GM19025 (cell line): ENCODE data around the gene TAF5L.

Experiments used
- ATAC-seq: cut with Tn5 transposase; IDR thresholded peaks from one replicate; pipeline ENCODE4 v1.9.1; 2021; ENCODE audit warnings: mild to moderate bottlenecking, low read depth, moderate library complexity; ENCODE audit not compliant: unreplicated experiment

TAF5L gene

DNA sequence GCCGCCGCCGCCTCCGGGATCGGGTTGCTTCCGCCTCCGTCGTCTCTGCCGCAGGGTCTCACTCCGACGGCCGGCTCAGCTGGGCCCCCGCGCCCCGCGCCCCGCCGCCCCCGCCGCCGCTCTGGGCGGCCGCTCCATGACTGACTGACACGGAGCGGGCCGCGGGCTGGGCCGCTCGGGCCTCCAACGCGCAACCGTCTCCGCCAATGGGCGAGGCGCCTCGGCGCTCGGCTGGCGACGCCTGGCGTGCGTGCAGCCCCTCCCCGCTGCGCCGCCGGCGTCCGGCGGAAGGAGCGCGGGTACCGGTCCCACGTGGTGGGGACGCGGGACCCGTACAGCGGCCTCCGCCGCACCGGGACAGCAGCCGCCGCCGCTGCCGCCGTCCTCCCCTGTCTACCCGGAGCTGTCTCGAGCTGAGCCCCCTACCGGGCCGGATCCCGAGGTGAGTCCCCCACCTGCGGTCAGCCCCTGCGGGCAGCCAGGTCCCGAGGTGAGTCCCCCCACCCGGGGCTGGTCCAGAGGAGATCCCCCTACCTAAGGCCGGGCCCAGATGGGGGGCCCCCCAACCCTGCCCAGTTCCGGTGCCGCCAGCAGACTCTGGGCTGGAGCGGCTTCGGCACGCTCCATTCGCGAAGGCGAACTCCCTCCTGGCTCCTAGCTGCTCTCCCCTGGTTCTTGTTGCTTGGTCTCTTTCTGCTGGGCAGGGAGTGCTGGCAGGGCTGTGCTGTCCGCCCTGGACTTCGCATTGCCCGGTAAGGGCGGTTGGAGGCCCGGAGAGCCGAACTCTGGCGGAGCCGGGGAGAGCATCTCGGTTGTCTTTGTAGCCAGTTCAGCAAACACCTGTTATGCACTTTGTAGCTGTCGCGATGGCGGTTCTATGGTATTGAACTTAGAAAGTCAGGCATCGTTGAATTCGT is at the start of gene TAF5L, which contains the start of gene URB2:
Gene TAF5L (minus strand): TSS at position 208 of the 917 bp plus-strand sequence. CDS start 11,640 bp downstream, outside the sequence.
Gene URB2 (plus strand): TSS at position 333 of the 917 bp plus-strand sequence. CDS start 1,387 bp downstream, outside the sequence.
- ATAC-seq = peak; percentile 85

DNA sequence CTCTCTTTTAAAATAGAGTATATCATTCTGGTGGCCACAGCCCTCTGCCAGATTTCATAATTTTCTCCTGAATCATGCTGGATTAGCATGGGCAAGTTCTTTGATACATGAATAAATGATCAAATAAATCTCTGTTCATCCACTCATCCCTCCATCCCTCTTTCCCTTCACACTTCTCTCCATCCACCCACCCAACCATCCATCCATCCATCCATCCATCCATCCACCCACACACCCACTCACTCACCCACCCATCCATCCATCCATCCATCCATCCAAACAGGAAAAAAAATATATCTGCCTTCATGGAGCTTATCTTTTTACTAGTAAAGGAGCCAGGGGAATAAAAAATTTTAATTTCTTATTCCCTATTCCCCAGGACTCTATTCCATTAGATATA is 49.5 kb upstream of the TAF5L start:
- ATAC-seq = no peak

DNA sequence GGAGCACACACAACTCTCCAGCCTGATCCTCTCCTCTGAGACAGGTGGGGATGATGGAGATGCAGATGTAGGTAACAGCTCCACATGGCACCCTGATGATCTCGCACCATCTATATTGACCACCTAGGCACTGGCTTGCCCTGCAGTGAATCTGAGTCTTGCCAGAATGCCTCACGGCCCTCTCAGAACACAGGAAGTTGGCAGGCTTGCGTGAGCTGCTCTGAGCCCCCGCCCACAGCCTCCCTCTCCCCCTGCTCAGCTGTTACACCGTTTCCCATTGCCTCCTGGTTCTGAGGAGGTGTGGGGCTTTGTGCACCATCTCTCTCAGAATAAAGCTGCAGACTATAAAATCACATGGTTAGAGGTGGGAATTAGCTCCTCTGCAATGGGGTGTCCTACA is 48.1 kb upstream of the TAF5L start:
- ATAC-seq = no peak

DNA sequence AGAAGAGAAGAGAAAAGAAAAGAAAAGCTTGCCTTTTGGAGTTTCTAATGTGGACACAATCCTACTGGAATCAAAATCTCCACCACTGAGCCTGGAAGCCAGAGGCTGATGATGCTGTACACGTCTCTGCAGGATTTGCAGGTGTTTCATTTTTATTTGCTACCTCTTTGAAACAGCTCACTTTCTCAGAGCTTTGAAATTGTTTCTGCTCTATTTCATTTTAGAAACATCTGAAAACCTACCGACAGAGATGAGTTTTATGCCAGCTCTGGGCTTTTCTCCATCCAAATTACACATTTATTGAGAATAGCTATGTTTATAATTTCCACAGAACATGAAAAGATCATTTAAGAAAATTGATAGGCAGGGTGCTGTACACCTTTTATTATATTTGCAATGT is 46.3 kb upstream of the TAF5L start:
- no peak for ATAC-seq

DNA sequence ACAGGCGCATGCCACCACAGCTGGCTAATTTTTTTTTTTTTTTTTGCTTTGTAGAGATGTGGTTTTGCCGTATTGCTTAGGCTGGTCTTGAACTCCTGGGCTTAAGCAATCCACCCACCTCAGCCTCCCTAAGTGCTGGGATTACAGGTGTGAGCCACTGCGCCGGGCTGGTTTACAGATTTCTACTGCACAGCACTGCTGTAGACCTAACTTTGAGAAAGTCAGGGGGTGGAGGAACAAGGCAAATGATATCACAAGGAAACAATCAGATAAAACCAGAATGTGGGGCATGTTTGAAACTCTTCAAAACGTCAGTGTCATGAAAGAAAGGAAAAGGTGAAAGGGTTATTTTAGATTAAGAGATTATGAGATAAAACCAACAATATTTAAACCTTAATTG is 45.4 kb upstream of the TAF5L start:
- no peak for ATAC-seq

DNA sequence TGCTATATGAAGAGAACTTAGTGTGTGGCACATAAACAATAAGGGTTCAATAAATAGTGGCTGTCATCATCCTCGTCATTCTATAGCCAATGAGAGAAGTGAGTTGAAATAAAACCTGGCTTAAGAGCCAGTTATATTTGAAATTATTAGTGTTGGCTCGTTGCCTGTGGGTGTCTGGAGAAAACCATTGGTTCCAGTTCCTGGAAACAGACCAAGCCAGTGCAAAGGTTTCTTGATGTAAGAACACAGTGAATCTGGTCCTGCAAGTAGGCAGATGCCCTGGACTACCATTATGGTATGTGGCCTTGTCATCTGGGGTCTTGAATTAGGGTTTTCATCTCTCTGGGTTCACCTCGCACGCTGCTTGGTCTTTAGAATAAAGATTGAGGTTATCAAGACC is 43.4 kb upstream of the TAF5L start:
- ATAC-seq = no peak

DNA sequence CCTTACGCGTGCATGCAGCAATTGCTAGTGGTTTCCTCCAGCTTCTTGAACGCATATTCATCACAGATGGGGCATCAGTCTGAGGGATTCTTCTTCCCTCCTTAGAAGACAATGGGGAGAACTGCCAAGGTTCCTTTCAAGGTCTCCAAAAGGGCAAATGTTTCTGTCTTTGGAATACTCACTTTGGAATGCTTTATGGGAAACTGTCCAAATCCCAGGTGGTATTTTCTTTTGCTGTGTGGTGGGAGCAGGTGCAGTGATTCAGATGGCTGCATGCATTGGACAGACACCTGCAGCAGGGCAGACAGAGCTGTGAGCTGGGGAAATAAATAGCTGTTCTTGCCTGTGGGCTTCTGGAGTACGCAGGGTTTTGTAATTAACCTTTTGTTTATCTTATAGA is 40.7 kb upstream of the TAF5L start:
- ATAC-seq = no peak

DNA sequence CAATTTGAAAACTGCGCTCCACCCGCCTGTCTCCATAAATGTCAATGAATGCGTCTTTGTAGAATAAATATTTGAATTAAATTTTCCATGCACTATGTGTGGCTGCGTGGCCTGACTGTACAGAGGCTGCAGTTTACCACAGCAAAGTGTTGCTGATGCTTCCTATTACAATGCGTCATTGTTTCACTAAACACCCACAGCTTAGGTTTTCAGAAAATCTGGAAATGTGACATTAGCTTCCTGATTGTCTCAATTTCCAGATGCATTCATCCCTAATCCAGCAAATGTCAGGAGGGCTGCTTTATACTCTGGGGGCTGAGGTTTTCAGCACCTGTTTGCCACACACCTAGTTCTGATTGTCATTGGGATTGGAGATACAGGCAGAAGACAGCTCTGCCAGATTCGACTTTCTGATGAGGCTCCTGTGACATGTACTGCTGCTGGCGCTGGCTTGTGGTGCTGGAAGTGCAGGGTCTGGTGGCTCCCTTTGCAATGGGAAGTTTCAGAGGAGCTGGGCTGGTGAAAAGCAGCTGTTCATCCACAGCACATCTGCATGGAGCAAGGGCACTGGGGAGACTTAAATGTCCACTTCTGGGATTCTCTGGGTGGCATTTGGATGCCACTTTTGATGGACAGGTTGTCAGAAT is 40.1 kb upstream of the TAF5L start:
- ATAC-seq = no peak

DNA sequence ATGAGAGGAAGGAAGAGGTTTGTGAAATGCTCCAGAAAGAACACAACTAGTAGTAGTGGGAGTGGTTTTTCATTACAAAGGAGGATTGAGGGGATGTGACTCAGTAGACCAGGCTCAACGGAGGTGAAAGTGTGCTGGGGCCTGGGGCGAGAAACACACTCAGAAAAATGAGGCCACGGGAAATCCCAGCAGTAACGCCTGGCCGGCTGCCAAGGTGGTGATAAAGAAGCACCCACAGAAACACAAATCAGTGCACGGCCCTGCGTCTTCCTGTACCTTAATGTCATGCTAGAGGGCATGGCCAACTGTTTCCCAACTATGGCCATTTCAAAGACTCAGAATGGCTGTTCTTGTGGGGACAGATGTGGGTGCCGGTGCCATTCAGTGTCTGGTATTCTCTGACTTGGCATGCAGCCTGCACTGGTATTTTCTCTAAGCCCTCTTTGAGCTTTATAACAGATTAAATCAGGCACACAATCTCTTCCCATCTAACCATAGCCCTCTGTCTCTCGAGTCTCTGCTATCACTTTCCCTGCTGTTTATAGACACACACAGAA is 38.3 kb upstream of the TAF5L start:
- ATAC-seq = peak; percentile 58

DNA sequence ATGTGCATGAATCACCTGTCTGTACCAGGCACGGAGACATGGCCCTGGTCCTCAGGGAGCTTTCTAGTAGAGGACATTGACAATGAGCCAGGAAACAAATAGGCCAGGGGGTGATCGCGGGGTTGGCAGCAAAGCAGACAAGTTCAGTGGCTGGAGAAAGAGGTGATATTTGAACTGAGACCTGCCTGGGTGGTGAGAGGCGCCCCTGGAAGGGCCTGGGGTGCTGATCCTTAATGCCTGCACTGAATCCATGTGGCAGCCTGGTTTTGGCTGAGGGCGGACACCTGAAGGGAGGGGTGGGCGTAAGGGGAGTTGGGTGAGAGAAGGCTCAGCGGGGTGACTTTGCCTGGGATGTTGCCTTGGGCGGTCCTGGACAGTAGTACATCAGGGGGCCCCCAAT is 36.0 kb upstream of the TAF5L start:
- ATAC-seq = no peak

DNA sequence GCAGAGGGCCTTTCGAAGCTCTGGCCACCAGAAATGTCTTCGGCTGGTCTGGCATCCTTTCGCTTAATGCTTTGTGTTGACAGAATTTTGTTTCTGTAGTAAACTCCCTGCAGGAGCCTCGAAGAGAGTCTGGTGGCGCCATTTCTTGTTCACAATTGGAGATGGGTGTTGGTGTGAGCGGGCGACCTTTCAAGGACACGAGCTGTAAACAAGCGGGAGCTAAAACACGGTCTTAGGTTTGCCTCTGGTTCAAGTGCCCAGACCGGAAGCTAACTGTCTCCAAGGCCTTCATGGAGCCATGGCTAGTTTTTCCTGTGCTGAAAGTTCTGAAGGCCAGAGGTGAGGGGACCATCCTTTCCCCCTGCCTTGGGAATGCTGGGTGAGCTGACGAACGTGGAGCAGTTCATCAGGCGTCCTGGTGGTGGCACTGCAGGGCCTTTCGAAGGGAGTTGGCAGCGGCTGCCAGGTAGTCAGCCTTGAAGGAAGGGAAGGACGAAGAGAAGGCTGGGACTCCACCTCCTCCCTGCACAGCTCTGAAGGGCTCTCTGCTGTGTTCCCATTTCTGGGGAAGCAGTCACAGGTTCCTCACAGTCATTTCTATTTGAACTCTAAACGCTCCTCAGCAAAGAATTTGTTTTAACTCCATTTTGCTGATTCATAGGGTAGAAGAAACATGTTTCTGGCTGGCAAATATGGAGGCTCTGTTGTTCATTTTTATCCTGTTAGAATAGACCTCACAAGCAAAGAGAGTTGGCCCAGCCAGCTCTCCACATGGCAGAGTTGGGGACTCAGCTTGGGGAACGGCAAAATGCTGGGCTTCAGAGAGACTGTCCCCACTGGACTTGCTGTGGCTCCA is 35.3 kb upstream of the TAF5L start:
- ATAC-seq = no peak

DNA sequence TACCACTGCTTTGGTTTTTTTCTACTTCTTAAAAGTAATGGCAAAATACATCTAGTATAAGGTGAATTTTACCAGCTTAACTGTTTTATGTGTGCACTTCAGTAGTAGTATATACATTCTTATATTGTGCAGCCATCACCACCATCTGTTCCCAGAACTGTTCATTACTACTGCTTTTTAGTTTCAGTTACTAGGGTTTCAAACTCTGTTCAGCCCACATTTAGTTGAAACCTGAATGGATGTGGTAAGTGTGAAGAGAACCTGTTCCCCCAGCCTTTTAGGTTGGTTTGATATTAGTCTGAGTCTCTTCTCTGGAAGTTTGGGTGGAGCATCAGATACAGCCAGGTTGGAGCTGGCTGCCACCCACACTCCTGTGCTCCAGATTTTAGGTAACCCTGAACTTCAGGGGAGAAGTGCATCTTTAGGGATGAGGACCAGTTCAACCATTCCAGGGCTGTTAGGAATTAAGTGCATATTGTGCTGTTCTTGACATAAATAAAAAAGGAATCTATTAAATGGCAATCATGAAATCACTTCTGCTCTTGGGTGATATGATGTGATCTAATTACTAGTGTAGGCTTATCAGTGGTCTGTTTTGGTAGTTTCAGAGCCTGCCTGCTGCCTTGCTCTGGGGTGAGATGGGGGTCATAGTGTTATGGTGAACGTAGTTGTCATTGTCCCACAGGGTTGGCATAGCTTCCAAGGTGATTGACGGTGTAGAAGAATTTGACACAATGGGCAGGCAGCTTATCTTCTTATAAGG is 32.3 kb upstream of the TAF5L start:
- peak; percentile 49 for ATAC-seq

DNA sequence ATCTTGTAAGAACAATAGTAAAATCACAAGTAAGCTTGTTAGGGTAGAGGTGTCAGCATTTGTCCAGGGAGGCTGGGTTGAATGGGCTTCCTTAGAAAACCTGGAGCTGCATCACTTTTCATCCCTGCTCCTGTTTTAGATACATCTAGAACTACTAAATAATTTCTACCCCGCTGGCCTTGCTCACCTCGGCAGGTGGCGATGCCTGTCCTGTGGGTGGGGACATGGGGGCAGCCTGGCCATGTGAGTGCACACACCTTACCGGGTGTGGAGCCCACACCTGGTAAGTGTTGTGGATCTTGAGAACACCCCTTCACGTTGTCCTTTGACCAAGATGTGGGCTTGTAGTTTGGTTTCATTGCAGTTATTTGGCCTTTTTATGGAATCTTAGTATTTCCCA is 29.9 kb upstream of the TAF5L start:
- ATAC-seq = no peak

DNA sequence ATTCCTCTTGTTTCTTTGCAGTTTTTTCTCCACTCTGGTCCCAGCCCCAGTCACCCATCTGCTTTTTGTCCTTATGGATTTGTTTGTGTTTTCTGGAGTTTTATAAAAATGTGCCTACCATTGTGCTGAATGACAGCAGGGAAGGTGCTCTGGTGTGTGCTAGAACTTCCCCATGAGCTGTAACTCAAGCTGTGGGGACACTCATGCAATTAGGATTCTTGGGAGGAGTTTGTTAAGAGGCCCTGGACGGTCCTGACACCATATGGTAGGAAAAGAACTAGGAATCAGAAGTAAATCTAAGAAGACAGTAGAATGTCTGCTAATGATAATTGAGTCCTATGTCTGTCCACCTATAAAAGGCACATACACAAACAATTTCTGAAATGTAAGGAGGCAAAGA is 27.5 kb upstream of the TAF5L start:
- no peak for ATAC-seq

DNA sequence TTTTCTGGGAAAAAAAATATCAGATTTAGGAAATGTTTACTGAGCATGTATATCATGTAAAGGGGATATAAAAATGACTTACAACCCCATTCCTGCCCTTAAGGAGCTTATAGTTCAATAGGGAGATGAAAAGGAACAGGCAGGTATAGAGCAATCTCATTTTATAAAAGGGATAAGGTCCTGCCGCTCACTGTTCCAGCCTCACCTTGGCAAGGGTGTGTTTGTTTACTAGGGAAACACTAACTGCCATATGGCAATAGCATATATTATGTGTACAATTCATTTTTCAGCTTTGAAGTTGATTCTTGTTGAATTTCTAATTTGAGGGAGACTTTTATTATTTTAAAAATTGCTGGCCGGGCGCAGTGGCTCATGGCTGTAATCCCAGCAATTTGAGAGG is 25.6 kb upstream of the TAF5L start:
- no peak for ATAC-seq

DNA sequence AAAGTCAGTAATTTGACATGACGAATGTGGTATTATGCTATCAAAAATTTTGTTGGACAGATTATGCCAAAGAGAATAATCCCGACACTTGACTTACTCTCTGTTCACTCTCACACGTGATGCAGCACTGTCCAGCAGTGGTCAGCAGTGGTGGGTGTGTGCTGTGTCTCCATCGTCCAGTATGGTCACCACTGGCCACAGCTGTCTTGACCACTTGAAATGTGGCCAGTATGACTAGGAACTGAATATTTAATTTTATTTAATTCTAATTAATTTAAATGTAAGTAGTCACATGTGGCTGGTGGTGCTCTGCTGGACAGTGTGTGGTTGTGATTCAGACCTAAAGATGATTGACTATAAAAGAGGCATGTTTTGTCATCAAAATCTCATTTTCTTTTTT is 24.1 kb upstream of the TAF5L start:
- no peak for ATAC-seq

DNA sequence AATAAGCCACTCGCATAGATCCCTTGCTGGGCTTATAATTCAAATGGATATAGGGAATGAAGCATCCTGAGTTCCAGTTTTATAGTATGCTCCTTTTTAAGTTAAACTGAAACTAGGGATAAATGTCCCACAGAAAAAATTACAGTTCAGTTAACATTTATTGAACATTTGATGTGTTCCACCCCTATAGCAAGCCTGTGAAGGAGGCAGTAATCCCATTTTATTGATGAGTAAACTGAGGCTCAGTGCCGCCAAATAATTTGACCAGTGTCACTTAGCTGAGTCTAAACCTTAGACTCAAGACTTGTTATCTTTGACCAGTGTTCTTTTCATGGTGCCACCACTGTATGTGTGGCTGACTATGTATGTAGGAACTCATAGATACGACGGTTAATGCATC is 22.5 kb upstream of the TAF5L start:
- ATAC-seq = no peak

DNA sequence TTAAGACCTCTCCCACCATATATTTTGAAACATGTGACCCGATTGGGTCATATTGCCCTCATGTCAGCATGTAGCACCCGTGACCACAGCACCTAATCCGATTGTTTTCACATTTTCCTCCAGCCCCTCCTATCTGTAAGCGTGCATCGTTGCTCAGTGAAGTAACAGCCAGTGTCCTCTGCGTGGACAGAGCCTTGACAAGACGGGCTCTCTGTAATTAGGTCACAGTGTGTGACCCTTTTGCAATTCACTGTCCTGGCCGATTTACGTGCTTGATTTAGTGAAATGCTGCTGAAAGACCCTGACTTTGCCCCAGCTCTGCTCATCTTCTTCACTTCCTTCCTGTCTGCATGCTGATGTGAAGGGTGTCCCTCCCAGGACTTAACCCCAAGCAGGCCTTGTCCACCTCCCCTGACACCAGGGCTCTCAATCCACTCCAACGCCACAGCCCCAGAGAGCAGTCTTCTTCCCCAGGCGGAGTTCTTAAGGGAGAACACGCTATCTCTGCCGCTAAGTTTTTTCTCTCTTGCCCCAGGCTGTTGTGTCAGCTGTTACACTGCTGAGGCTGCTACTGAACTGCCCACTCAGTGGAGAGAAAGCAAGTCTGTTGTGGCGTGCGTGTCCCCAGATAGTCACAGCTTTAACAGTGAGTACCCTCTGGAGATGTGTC is 19.5 kb upstream of the TAF5L start:
- ATAC-seq = no peak

DNA sequence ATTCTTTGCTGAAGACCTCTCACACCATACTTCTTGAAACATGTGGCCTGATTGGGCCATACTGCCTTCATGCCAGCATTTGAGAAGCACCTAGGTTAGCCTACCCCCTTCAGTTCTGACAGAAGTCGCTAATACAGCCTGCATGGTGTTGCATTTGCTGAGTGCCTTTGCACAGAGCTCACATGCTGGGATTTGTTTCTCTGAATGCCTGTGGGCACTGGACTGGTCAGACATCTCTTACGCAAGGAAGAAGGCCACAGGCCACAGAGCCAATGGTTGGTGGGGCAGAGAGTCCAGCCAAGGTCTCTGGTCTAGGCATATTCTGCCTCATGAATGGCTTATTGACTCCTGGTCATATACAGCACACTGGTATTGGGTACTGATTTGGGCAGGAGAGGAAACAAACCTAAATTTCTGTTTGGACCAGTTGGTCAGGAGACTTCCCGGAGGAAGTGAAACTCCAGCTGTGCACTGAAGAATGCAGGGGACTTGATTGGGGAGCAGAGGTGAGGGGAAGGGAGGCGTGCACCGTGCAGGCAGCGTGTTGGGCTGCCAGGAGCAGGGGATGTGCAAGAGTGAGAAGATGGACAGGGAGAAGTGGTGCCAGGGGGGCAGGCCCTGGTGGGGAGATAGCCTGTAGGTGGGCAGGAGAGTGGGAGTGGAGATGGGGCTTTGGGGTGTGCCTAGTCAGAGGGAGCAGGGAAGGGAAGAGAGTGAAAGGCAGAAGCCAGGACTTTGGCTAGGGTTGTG is 18.2 kb upstream of the TAF5L start:
- ATAC-seq = no peak
